HG02642 (cell line): Measurements from ENCODE around the gene CPNE2.

Experiments
- ATAC-seq: cut with Tn5 transposase; IDR thresholded peaks from one replicate; pipeline ENCODE4 v1.9.1; 2021; ENCODE audit warnings: mild to moderate bottlenecking; ENCODE audit not compliant: unreplicated experiment, poor library complexity

Gene CPNE2

GRCh38 chr16:57140931-57141668 is 48.7 kb downstream of the CPNE2 start:
- ATAC-seq = no peak

- peak; percentile 63 for ATAC-seq
Observed at GRCh38 chr16:57141822-57142631, 49.6 kb downstream of the CPNE2 start.

DNA sequence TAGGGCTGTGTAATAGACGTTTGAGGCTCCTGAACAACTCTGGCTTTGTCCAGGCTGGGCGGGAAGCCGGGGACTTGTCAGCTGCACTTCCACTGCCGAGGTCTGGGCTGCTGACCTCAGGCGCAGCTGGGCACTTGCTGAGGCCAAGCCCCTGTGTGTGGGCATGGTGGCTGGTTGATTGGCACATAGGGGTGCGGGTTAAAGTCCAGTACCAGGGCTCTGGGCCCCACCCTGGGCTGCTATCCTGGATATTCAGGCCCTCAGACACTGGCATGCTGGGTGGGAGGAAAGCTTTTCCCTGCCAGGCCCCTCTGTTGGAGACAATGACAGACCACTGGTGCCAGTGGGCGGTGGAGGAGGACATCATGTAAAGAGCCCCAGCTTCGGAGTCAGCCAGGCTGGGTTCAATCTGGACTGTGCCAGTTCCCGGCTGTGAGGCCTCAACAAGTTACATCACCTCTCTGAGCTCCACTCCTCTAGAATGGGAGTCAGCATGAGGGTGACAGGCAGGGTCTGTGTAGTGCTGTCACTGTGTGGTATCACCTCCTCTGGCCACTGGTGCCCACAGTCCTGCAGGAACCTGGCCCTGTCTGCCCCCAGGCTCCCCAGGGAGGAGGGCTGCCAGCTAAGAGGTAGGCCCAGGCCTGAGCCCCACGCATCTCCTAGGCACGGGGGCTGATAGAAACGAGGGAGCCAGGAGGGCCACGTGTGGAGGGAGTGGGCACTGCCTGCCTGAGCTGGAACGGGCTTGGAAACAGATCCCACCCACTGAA is 51.0 kb downstream of the CPNE2 start:
- no peak for ATAC-seq

GRCh38 chr16:57144027-57144426 is 51.6 kb downstream of the CPNE2 start:
- no peak for ATAC-seq

- ATAC-seq = no peak
Observed at GRCh38 chr16:57145046-57146021, 53.0 kb downstream of the CPNE2 start.

DNA sequence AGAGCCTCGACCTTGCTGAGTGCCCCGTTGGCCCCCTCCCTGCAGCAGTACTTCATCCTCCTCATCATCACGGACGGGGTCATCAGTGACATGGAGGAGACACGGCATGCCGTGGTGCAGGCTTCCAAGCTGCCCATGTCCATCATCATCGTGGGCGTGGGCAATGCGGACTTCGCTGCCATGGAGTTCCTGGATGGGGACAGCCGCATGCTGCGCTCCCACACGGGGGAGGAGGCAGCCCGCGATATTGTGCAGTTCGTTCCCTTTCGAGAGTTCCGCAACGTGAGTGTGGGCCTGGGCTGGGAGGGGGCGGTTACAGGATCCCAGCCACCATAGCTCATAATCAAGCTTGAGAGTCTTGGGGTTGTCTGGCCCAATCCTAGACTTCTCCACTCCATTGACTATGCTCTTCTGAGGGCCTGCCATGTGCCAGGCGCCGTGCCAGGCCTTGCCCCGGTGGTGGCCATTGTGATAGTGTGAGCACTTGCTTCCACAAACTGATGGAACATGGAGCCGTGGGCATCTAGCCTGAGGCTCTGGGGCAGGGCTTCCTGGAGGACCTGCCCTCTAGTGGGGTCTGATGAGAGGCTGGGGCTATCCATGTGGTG is 53.8 kb downstream of the CPNE2 start:
- no peak for ATAC-seq

DNA sequence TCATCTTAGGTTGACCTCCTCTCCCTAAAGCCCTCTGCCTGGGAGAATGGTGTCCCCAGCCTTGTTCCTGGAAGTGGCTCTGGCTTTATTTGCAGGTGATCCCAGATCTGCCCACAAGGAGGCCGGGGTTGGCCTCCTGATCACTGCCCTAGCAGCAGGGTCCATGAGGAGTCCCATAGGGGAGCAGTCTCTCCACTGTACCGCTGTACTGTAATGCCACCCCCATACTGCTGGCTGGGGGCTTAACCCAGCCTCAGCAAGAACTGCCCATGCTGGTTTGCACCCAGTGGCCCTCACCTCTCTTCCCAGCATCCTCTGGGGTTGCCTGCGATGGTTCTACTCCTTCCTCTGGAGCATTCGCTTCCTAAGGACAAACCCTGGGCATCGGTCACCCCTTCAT is 54.4 kb downstream of the CPNE2 start:
- ATAC-seq = no peak

DNA sequence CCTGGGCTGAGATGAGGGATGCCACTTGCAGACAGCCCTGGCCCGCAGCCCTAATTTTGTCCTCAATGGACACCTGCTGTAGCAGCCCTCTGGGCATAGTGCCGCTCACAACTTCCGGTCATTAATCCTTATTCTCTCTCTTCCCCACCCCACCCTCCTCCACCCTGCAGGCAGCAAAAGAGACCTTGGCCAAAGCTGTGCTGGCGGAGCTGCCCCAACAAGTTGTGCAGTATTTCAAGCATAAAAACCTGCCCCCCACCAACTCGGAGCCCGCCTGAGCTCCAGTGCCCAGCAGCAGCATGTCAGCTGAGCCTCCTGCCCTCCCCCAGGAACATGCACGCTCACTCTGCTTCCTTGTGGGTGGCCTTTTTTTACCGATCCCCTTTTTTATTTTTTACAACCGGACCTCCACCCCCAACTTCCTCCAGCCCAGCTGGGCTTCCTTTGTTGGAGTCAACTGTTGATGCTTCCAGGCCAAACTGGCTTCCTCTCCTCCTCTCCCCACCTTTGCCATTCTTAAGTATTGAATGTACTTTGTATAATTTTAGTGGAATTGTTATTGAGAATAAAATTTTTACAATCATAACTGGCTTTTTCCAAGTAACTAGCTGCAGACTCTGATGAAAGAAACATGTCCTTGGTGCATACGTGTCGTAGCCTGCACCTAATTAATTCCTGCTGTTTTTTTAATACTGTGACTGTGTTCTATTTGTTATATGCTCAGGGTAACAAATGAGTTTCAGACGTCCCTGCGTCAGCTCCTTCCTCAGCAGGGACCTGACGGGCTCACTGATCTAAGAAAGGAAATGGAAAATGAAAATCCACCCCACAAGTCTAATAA is 55.2 kb downstream of the CPNE2 start:
- ATAC-seq = no peak

GRCh38 chr16:57148481-57148880 is 56.1 kb downstream of the CPNE2 start:
- no peak for ATAC-seq

DNA sequence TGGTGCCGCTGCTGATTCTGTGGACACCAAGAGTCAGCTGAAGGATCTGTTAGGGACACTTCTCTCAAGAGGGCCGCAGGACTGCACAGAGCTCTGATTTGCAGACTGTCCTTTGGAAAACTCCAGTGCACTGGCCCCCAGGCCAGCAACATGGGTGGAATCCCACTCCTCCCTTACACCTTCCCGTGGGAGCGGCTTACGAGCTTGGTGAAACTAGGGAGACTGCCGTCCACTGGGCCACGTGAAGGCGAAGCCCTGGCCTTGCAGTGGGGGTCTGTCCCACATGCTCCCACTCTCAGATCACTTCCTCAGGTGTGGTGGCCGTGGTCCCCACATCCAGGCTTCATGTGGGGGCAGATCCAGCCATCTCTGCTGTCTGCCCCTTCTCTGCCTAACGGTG is 57.0 kb downstream of the CPNE2 start:
- no peak for ATAC-seq

GRCh38 chr16:57150682-57151330 is 58.4 kb downstream of the CPNE2 start:
- ATAC-seq = no peak

- no peak for ATAC-seq
Observed at GRCh38 chr16:57151369-57151768, 59.0 kb downstream of the CPNE2 start.

- ATAC-seq = no peak
Observed at GRCh38 chr16:57152096-57153093, 60.0 kb downstream of the CPNE2 start.

GRCh38 chr16:57153841-57154240 is 61.5 kb downstream of the CPNE2 start:
- ATAC-seq = no peak

GRCh38 chr16:57155702-57156350 is 63.4 kb downstream of the CPNE2 start:
- no peak for ATAC-seq

GRCh38 chr16:57156351-57156703 is 63.9 kb downstream of the CPNE2 start:
- no peak for ATAC-seq
